Endodermal cell (in vitro differentiated cells): ENCODE results near the gene OCRL. TPM values are rescaled to one million over a fixed set of nuclear protein-coding genes. Genes with fewer than 3 reads are reported as not detected.

ENCODE experiments used
- DNase-seq: peaks from one replicate; pipeline ENCODE4 v3.0.0-alpha.2; 2017
- H3K27ac ChIP-seq: 2 replicates; pipeline ENCODE4 v1.5.1; 2013; ENCODE audit warnings: mild to moderate bottlenecking, low read depth, low read length, moderate library complexity
- H3K27me3 ChIP-seq: 2 replicates; pipeline ENCODE4 v1.6.1; 2013; ENCODE audit warnings: mild to moderate bottlenecking, low read length, moderate library complexity; ENCODE audit not compliant: insufficient read depth, control insufficient read depth, poor library complexity, severe bottlenecking
- H3K36me3 ChIP-seq: 2 replicates; pipeline ENCODE4 v1.7.0; 2013; ENCODE audit warnings: mild to moderate bottlenecking, low read length, moderate library complexity; ENCODE audit not compliant: control insufficient read depth, insufficient read depth
- H3K4me1 ChIP-seq: one replicate; pipeline ENCODE4 v1.7.0; 2013; ENCODE audit warnings: low read length; ENCODE audit not compliant: control insufficient read depth, insufficient read depth
- H3K4me3 ChIP-seq: 2 replicates; pipeline ENCODE4 v1.5.1; 2013; ENCODE audit warnings: mild to moderate bottlenecking, low read length, moderate library complexity
- H3K9ac ChIP-seq: 2 replicates; pipeline ENCODE4 v1.6.1; 2013; ENCODE audit warnings: mild to moderate bottlenecking, low read length, moderate library complexity; ENCODE audit not compliant: poor library complexity, severe bottlenecking; ENCODE audit errors: extremely low read depth
- H3K9me3 ChIP-seq: 2 replicates; pipeline ENCODE4 v1.6.1; 2013; ENCODE audit warnings: mild to moderate bottlenecking, low read length, moderate library complexity; ENCODE audit not compliant: control insufficient read depth
- H3K27ac Mint-ChIP-seq: 2 replicates; pipeline ENCODE4 v1.8.0; 2020; ENCODE audit warnings: mixed read lengths
- H3K27me3 Mint-ChIP-seq: 2 replicates; pipeline ENCODE4 v1.8.0; 2021; ENCODE audit warnings: mild to moderate bottlenecking, mixed read lengths; ENCODE audit not compliant: insufficient read depth
- H3K36me3 Mint-ChIP-seq: 2 replicates; pipeline ENCODE4 v1.8.0; 2020; ENCODE audit warnings: low read depth, mixed read lengths
- H3K4me1 Mint-ChIP-seq: 2 replicates; pipeline ENCODE4 v1.8.0; 2020; ENCODE audit warnings: mixed read lengths
- H3K4me3 Mint-ChIP-seq: 2 replicates; pipeline ENCODE4 v1.8.0; 2020; ENCODE audit warnings: mild to moderate bottlenecking, moderate library complexity, mixed read lengths
- H3K9me3 Mint-ChIP-seq: 2 replicates; pipeline ENCODE4 v1.8.0; 2020; ENCODE audit warnings: mild to moderate bottlenecking, mixed read lengths
- CTCF ChIP-seq: fragments of 200-600 bp; sonication (generic); conservative IDR thresholded peaks from 2 replicates; pipeline ENCODE4 v1.5.0; 2021; ENCODE audit warnings: antibody characterized with exemption, mild to moderate bottlenecking
- WGBS, 2 experiments: methylation state at CpG; one replicate each; pipeline versions ENCODE4 v1.1.5 to v1.1.7; 2013; ENCODE audit warnings: missing lambda C conversion rate in 2 of 2, mixed read lengths in 1 of 2; ENCODE audit not compliant: insufficient coverage in 1 of 2, insufficient read length in 1 of 2; 5-methylcytosine and 5-hydroxymethylcytosine counted together
- total RNA-seq, 2 donors: library from RNA; stranded (reverse); fragmentation: NEBNext Ultra II Directional in 1 of 2; extraction: Animal tissue kit (Norgen Biotek cat#: 25700) in 1 of 2; gene quantifications; 2 replicates in 1 of 2; 3 replicates in 1 of 2; pipeline ENCODE4 v1.2.1, GENCODE V29; 2021

Gene OCRL
- total RNA-seq, 2 donors from 2014 or later: 14.2 to 27.0 TPM

GRCh38 chrX:129617420-129617819 lies 77.4 kb downstream of the OCRL start:
- TF ChIP-seq CTCF: no peak
- Histone ChIP-seq H3K27ac (no peak overlapping the region), H3K4me3 (no peak overlapping the region), H3K9me3 (no peaks in the 10 kb centered on the region), H3K9ac (no peak overlapping the region), H3K27me3 (no peaks in the 10 kb centered on the region), H3K4me1 (no peaks in the 10 kb centered on the region), H3K36me3 (no peaks in the 10 kb centered on the region)
- H3K4me3 Mint-ChIP-seq: no peak overlapping the region
- no peaks in the 10 kb centered on the region for H3K36me3 Mint-ChIP-seq
- no peaks in the 10 kb centered on the region for H3K9me3 Mint-ChIP-seq
- H3K4me1 Mint-ChIP-seq: peaks cover 3% of the 10 kb centered on the region
- no peak for DNase-seq
- no peaks in the 10 kb centered on the region for H3K27me3 Mint-ChIP-seq
- WGBS, 2 experiments: 84 to 86% methylated on average over 1 to 6 of the region's 6 CpGs
- H3K27ac Mint-ChIP-seq: no peak overlapping the region

- no peaks in the 10 kb centered on the region for H3K27me3 ChIP-seq
- Mint-ChIP-seq H3K27ac (no peak overlapping the region), H3K4me3 (no peak overlapping the region), H3K27me3 (no peaks in the 10 kb centered on the region), H3K36me3 (no peaks in the 10 kb centered on the region), H3K4me1 (peaks cover 3% of the 10 kb centered on the region), H3K9me3 (no peaks in the 10 kb centered on the region)
- no peaks in the 10 kb centered on the region for H3K36me3 ChIP-seq
- TF ChIP-seq CTCF: no peak
- H3K4me1 ChIP-seq: no peaks in the 10 kb centered on the region
- DNase-seq: no peak
- no peak overlapping the region for H3K27ac ChIP-seq
- 91 to 100% methylated on average over 2 to 4 of the region's 4 CpGs for WGBS, 2 experiments
- H3K9me3 ChIP-seq: no peaks in the 10 kb centered on the region
- no peak overlapping the region for H3K9ac ChIP-seq
- H3K4me3 ChIP-seq: no peak overlapping the region
Observed at GRCh38 chrX:129618997-129619396, 78.9 kb downstream of the OCRL start.

GRCh38 chrX:129622757-129623301 lies 82.8 kb downstream of the OCRL start:
- no peaks in the 10 kb centered on the region for H3K4me1 Mint-ChIP-seq
- Histone ChIP-seq H3K4me1 (no peaks in the 10 kb centered on the region), H3K9ac (no peak overlapping the region), H3K36me3 (no peaks in the 10 kb centered on the region), H3K27me3 (no peaks in the 10 kb centered on the region), H3K4me3 (no peak overlapping the region), H3K27ac (peak overlapping the region; percentile 60), H3K9me3 (no peaks in the 10 kb centered on the region)
- no peak overlapping the region for H3K27ac Mint-ChIP-seq
- DNase-seq: peak; percentile 80
- H3K36me3 Mint-ChIP-seq: no peaks in the 10 kb centered on the region
- no peak overlapping the region for H3K4me3 Mint-ChIP-seq
- TF ChIP-seq CTCF: no peak
- H3K27me3 Mint-ChIP-seq: no peaks in the 10 kb centered on the region
- WGBS, 2 experiments: 68% methylated on average over 10 of the region's 10 CpGs; no CpG with 5 or more reads in 1 of the 2 experiments
- H3K9me3 Mint-ChIP-seq: no peaks in the 10 kb centered on the region
